Endothelial cell of umbilical vein (primary cell): ENCODE results near the gene KCNQ2. TPM values are rescaled to one million over a fixed set of nuclear protein-coding genes. Genes with fewer than 3 reads are reported as not detected.
"Not testable (repeated sequence)": the region's sequence is repeated elsewhere in the genome, so short reads cannot be mapped to it uniquely, and the experiment has no call there.

Experiments used
- BruUV-seq: library from RNA; stranded (reverse); fragments of 400-500 nt; replicated peaks from 2 replicates; lab custom pipeline; 2021; lab: Mats Ljungman, UMichigan
- CTCF ChIA-PET: fragments of 300-600, 350-600 bp; sonication (Branson Sonifier 250); formaldehyde crosslinking; loops from one replicate; lab custom pipeline; 2021; ENCODE audit warnings: antibody characterized with exemption, inconsistent platforms; lab: Charles Lee
- POLR2A ChIA-PET: fragments of 300-600, 350-600 bp; sonication (Branson Sonifier 250); formaldehyde crosslinking; loops from one replicate; lab custom pipeline; 2021; ENCODE audit warnings: antibody characterized with exemption, inconsistent platforms; lab: Charles Lee
- DNase-seq: peaks from one replicate; pipeline ENCODE4 v3.0.0-alpha.2; 2011; ENCODE audit warnings: low read depth, low spot score
- FAIRE-seq: peaks from 2 replicates; lab custom pipeline; 2011; peaks lifted over from hg19 to GRCh38; lab: Jason Lieb, UNC
- H2AFZ ChIP-seq: 2 replicates; pipeline ENCODE4 v1.6.0; 2012; ENCODE audit warnings: low read depth, low read length, control low read depth, inconsistent platforms
- H3K27ac ChIP-seq: 2 replicates; pipeline ENCODE4 v1.5.1; 2011; ENCODE audit warnings: low read depth, mild to moderate bottlenecking, control low read depth, low read length, moderate library complexity; ENCODE audit not compliant: insufficient read depth
- H3K27me3 ChIP-seq, 2 experiments: 2 replicates each; pipeline versions ENCODE4 v1.6.0 to v1.6.1; 2011; ENCODE audit warnings: low read length in 2 of 2, mixed read lengths in 1 of 2; ENCODE audit not compliant: control insufficient read depth in 2 of 2, insufficient read depth in 2 of 2
- H3K36me3 ChIP-seq, 2 experiments: 2 replicates in 1 of 2; 3 replicates in 1 of 2; pipeline ENCODE4 v1.5.1; 2011; ENCODE audit warnings: low read length in 2 of 2, mild to moderate bottlenecking in 1 of 2, moderate library complexity in 1 of 2; ENCODE audit not compliant: control insufficient read depth in 2 of 2, insufficient read depth in 2 of 2; ENCODE audit errors: extremely low read depth in 1 of 2
- H3K4me1 ChIP-seq: 3 replicates; pipeline ENCODE4 v1.5.1; 2011; ENCODE audit warnings: mild to moderate bottlenecking, low read length; ENCODE audit not compliant: control insufficient read depth, insufficient read depth; ENCODE audit errors: extremely low read depth
- H3K4me2 ChIP-seq: 2 replicates; pipeline ENCODE4 v1.6.1; 2011; ENCODE audit warnings: low read length, control low read depth, mixed read lengths; ENCODE audit not compliant: insufficient read depth
- H3K4me3 ChIP-seq, 3 experiments: fragments of 200-600 bp in 1 of 3; sonication (generic), shearing (Covaris generic) in 1 of 3; replicated peaks in 1 of 3; 2 replicates each; pipeline ENCODE4 v1.5.1; 2011 to 2016; ENCODE audit warnings: control low read depth in 3 of 3, low read length in 3 of 3, mild to moderate bottlenecking in 2 of 3, inconsistent platforms in 1 of 3, low read depth in 1 of 3, moderate library complexity in 1 of 3; ENCODE audit not compliant: insufficient read depth in 1 of 3
- H3K79me2 ChIP-seq: 2 replicates; pipeline ENCODE4 v1.6.0; 2012; ENCODE audit warnings: low read length, inconsistent platforms; ENCODE audit not compliant: control insufficient read depth, insufficient read depth
- H3K9ac ChIP-seq: replicated peaks from 2 replicates; pipeline ENCODE3; 2011; ENCODE audit warnings: low read length, control low read depth; ENCODE audit not compliant: insufficient read depth; ENCODE audit errors: extremely low read depth
- H3K9me1 ChIP-seq: replicated peaks from 3 replicates; pipeline ENCODE4 v1.6.0; 2011; ENCODE audit warnings: mild to moderate bottlenecking, low read length; ENCODE audit not compliant: control insufficient read depth, insufficient read depth; ENCODE audit errors: extremely low read depth
- H3K9me3 ChIP-seq: replicated peaks from 2 replicates; pipeline ENCODE4 v1.5.1; 2012; ENCODE audit warnings: low read length, inconsistent platforms; ENCODE audit not compliant: control insufficient read depth, insufficient read depth
- H4K20me1 ChIP-seq: replicated peaks from 2 replicates; pipeline ENCODE3; 2011; ENCODE audit warnings: mild to moderate bottlenecking, low read length; ENCODE audit not compliant: control insufficient read depth, insufficient read depth; ENCODE audit errors: extremely low read depth
- CTCF ChIP-seq, 2 donors: IDR thresholded peaks; 1 replicate in 1 of 2; 2 replicates in 1 of 2; pipeline ENCODE4 v1.5.1; 2011; ENCODE audit warnings: low read length in 2 of 2, mild to moderate bottlenecking in 2 of 2, moderate library complexity in 2 of 2, control low read depth in 1 of 2, inconsistent platforms in 1 of 2, low read depth in 1 of 2; ENCODE audit not compliant: insufficient read depth in 1 of 2; ENCODE audit errors: extremely low read depth in 1 of 2
- JUN ChIP-seq: IDR thresholded peaks from 2 replicates; pipeline ENCODE4 v1.6.1; 2011; ENCODE audit warnings: borderline replicate concordance, low read depth; ENCODE audit not compliant: insufficient read length, insufficient read depth
- dilution Hi-C: fragments of 300-500 bp; cut with MboI; formaldehyde crosslinking; loops from one replicate; pipeline ENCODE4 v1.15.0; 2019; ENCODE audit warnings: low sequenced_read_pairs; ENCODE audit not compliant: extremely low pct_ligation_motif_present
- intact Hi-C: fragments of 100-400 bp; cut with micrococcal nuclease; formaldehyde crosslinking; loops from one replicate; pipeline ENCODE4 v1.10.0; 2022
- polyA plus RNA-seq, 4 experiments: library from polyadenylated mRNA; depleted of rRNA in 3 of 4; stranded (reverse) in 3 of 4; unstranded in 1 of 4; fragments of >200 nt; gene quantifications; 2 replicates each; pipeline versions ENCODE4 v1.2.1 to v1.2.3, GENCODE V29; 2011 to 2012; ENCODE audit warnings: missing spikeins in 1 of 4
- total RNA-seq: library from RNA; stranded (reverse); gene quantifications from 2 replicates; pipeline ENCODE4 v1.2.3, GENCODE V29; 2021

Gene KCNQ2
- total and polyA plus RNA-seq, 2 donors (not counting 3 experiments of a cell fraction or from before 2014, with no cell fraction given) = not detected

- H3K9me3 ChIP-seq = no peaks in the 10 kb centered on the region
- H3K4me3 ChIP-seq = no peak overlapping the region
- no peak overlapping the region for H3K9ac ChIP-seq
- H3K79me2 ChIP-seq = no peaks in the 10 kb centered on the region
- dilution Hi-C loops (no loop called here), intact Hi-C loops (no loop called here)
- H2AFZ ChIP-seq = no peak overlapping the region
- TF ChIP-seq CTCF (IDR thresholded peaks at IDR 0.05; ENCODE audit: extremely low read depth in 1 of 2, insufficient read depth in 1 of 2, low read depth in 1 of 2, low read length in 2 of 2) = no peak
- TF ChIP-seq JUN = no peak
- no peak overlapping the region for H3K27ac ChIP-seq
- DNase-seq (no peak), FAIRE-seq (no peak)
- peaks cover 0 to 2% of the 10 kb centered on the region in 2 experiments for H3K27me3 ChIP-seq
- H3K4me1 ChIP-seq = no peaks in the 10 kb centered on the region
- ChIA-PET CTCF (interaction anchor here (2.2 kb wide), 1 partner anchor 15 kb away, joined by 6 read pairs; no protein-coding TSS in a partner anchor), POLR2A (no interaction called here)
- H3K9me1 ChIP-seq = no peaks in the 10 kb centered on the region
- H3K4me2 ChIP-seq = no peak overlapping the region
- no TSS peak for BruUV-seq
- no peaks in the 10 kb centered on the region for H3K36me3 ChIP-seq
- no peaks in the 10 kb centered on the region for H4K20me1 ChIP-seq
Measured at GRCh38 chr20:63481503-63481902, 9.0 kb upstream of the KCNQ2 start.

GRCh38 chr20:63479695-63480419, 7.4 kb upstream of the KCNQ2 start:
- H3K9me3 ChIP-seq, H3K27me3 ChIP-seq, H4K20me1 ChIP-seq, H3K4me1 ChIP-seq, DNase-seq, intact Hi-C loops, H2AFZ ChIP-seq, H3K79me2 ChIP-seq, POLR2A ChIA-PET, BruUV-seq, H3K36me3 ChIP-seq, CTCF ChIA-PET, H3K9ac ChIP-seq, H3K4me3 ChIP-seq, FAIRE-seq, dilution Hi-C loops, H3K9me1 ChIP-seq, H3K4me2 ChIP-seq, H3K27ac ChIP-seq: not testable (repeated sequence)
